Endothelial cell of umbilical vein (primary cell): Measurements from ENCODE around the gene CNPPD1. TPM values are rescaled to one million over a fixed set of nuclear protein-coding genes. Genes with fewer than 3 reads are reported as not detected.

Source experiments
- BruUV-seq: library from RNA; stranded (reverse); fragments of 400-500 nt; replicated peaks from 2 replicates; lab custom pipeline; 2021; lab: Mats Ljungman, UMichigan
- CTCF ChIA-PET: fragments of 300-600, 350-600 bp; sonication (Branson Sonifier 250); formaldehyde crosslinking; loops from one replicate; lab custom pipeline; 2021; ENCODE audit warnings: antibody characterized with exemption, inconsistent platforms; lab: Charles Lee
- POLR2A ChIA-PET: fragments of 300-600, 350-600 bp; sonication (Branson Sonifier 250); formaldehyde crosslinking; loops from one replicate; lab custom pipeline; 2021; ENCODE audit warnings: antibody characterized with exemption, inconsistent platforms; lab: Charles Lee
- DNase-seq: peaks from one replicate; pipeline ENCODE4 v3.0.0-alpha.2; 2011; ENCODE audit warnings: low read depth, low spot score
- FAIRE-seq: peaks from 2 replicates; lab custom pipeline; 2011; peaks lifted over from hg19 to GRCh38; lab: Jason Lieb, UNC
- H2AFZ ChIP-seq: 2 replicates; pipeline ENCODE4 v1.6.0; 2012; ENCODE audit warnings: low read depth, low read length, control low read depth, inconsistent platforms
- H3K27ac ChIP-seq: 2 replicates; pipeline ENCODE4 v1.5.1; 2011; ENCODE audit warnings: low read depth, mild to moderate bottlenecking, control low read depth, low read length, moderate library complexity; ENCODE audit not compliant: insufficient read depth
- H3K27me3 ChIP-seq, 2 experiments: 2 replicates each; pipeline versions ENCODE4 v1.6.0 to v1.6.1; 2011; ENCODE audit warnings: low read length in 2 of 2, mixed read lengths in 1 of 2; ENCODE audit not compliant: control insufficient read depth in 2 of 2, insufficient read depth in 2 of 2
- H3K36me3 ChIP-seq, 2 experiments: 2 replicates in 1 of 2; 3 replicates in 1 of 2; pipeline ENCODE4 v1.5.1; 2011; ENCODE audit warnings: low read length in 2 of 2, mild to moderate bottlenecking in 1 of 2, moderate library complexity in 1 of 2; ENCODE audit not compliant: control insufficient read depth in 2 of 2, insufficient read depth in 2 of 2; ENCODE audit errors: extremely low read depth in 1 of 2
- H3K4me1 ChIP-seq: 3 replicates; pipeline ENCODE4 v1.5.1; 2011; ENCODE audit warnings: mild to moderate bottlenecking, low read length; ENCODE audit not compliant: control insufficient read depth, insufficient read depth; ENCODE audit errors: extremely low read depth
- H3K4me2 ChIP-seq: 2 replicates; pipeline ENCODE4 v1.6.1; 2011; ENCODE audit warnings: low read length, control low read depth, mixed read lengths; ENCODE audit not compliant: insufficient read depth
- H3K4me3 ChIP-seq, 3 experiments: fragments of 200-600 bp in 1 of 3; sonication (generic), shearing (Covaris generic) in 1 of 3; replicated peaks in 1 of 3; 2 replicates each; pipeline ENCODE4 v1.5.1; 2011 to 2016; ENCODE audit warnings: control low read depth in 3 of 3, low read length in 3 of 3, mild to moderate bottlenecking in 2 of 3, inconsistent platforms in 1 of 3, low read depth in 1 of 3, moderate library complexity in 1 of 3; ENCODE audit not compliant: insufficient read depth in 1 of 3
- H3K79me2 ChIP-seq: 2 replicates; pipeline ENCODE4 v1.6.0; 2012; ENCODE audit warnings: low read length, inconsistent platforms; ENCODE audit not compliant: control insufficient read depth, insufficient read depth
- H3K9ac ChIP-seq: replicated peaks from 2 replicates; pipeline ENCODE3; 2011; ENCODE audit warnings: low read length, control low read depth; ENCODE audit not compliant: insufficient read depth; ENCODE audit errors: extremely low read depth
- H3K9me1 ChIP-seq: replicated peaks from 3 replicates; pipeline ENCODE4 v1.6.0; 2011; ENCODE audit warnings: mild to moderate bottlenecking, low read length; ENCODE audit not compliant: control insufficient read depth, insufficient read depth; ENCODE audit errors: extremely low read depth
- H3K9me3 ChIP-seq: replicated peaks from 2 replicates; pipeline ENCODE4 v1.5.1; 2012; ENCODE audit warnings: low read length, inconsistent platforms; ENCODE audit not compliant: control insufficient read depth, insufficient read depth
- H4K20me1 ChIP-seq: replicated peaks from 2 replicates; pipeline ENCODE3; 2011; ENCODE audit warnings: mild to moderate bottlenecking, low read length; ENCODE audit not compliant: control insufficient read depth, insufficient read depth; ENCODE audit errors: extremely low read depth
- EZH2 ChIP-seq: IDR thresholded peaks from 2 replicates; pipeline ENCODE4 v1.6.1; 2012; ENCODE audit warnings: borderline replicate concordance, low read depth, mild to moderate bottlenecking, moderate library complexity, low read length, inconsistent platforms; ENCODE audit not compliant: severe bottlenecking
- FOS ChIP-seq: IDR thresholded peaks from 2 replicates; pipeline ENCODE4 v1.6.1; 2011; ENCODE audit warnings: mild to moderate bottlenecking, low read length, moderate library complexity, borderline replicate concordance; ENCODE audit not compliant: insufficient read depth
- GATA2 ChIP-seq: IDR thresholded peaks from 2 replicates; pipeline ENCODE4 v1.7.0; 2011; ENCODE audit warnings: low read depth, mild to moderate bottlenecking, moderate library complexity, mixed read lengths, low read length; ENCODE audit not compliant: insufficient read length, insufficient read depth
- JUN ChIP-seq: IDR thresholded peaks from 2 replicates; pipeline ENCODE4 v1.6.1; 2011; ENCODE audit warnings: borderline replicate concordance, low read depth; ENCODE audit not compliant: insufficient read length, insufficient read depth
- MYC ChIP-seq: IDR thresholded peaks from one replicate; pipeline ENCODE4 v1.6.1; 2011; ENCODE audit warnings: mild to moderate bottlenecking, low read depth, low read length
- POLR2A ChIP-seq: IDR thresholded peaks from 2 replicates; pipeline ENCODE4 v1.6.1; 2012; ENCODE audit warnings: low read depth, mild to moderate bottlenecking, control low read depth, low read length
- POLR2AphosphoS5 ChIP-seq: IDR thresholded peaks from 2 replicates; pipeline ENCODE4 v1.6.1; 2012; ENCODE audit warnings: low read depth, mild to moderate bottlenecking, control low read depth, low read length, moderate library complexity; ENCODE audit not compliant: insufficient read depth
- dilution Hi-C: fragments of 300-500 bp; cut with MboI; formaldehyde crosslinking; loops from one replicate; pipeline ENCODE4 v1.15.0; 2019; ENCODE audit warnings: low sequenced_read_pairs; ENCODE audit not compliant: extremely low pct_ligation_motif_present
- intact Hi-C: fragments of 100-400 bp; cut with micrococcal nuclease; formaldehyde crosslinking; loops from one replicate; pipeline ENCODE4 v1.10.0; 2022
- polyA plus RNA-seq, 4 experiments: library from polyadenylated mRNA; depleted of rRNA in 3 of 4; stranded (reverse) in 3 of 4; unstranded in 1 of 4; fragments of >200 nt; gene quantifications; 2 replicates each; pipeline versions ENCODE4 v1.2.1 to v1.2.3, GENCODE V29; 2011 to 2012; ENCODE audit warnings: missing spikeins in 1 of 4
- total RNA-seq: library from RNA; stranded (reverse); gene quantifications from 2 replicates; pipeline ENCODE4 v1.2.3, GENCODE V29; 2021
- TF ChIP-seq, protein P1 (sequence below): IDR thresholded peaks from 2 replicates; pipeline ENCODE4 v1.6.1; 2011; ENCODE audit not compliant: insufficient read depth, insufficient read length
- TF ChIP-seq, protein P2 (sequence below), 2 donors: IDR thresholded peaks; 1 replicate in 1 of 2; 2 replicates in 1 of 2; pipeline ENCODE4 v1.5.1; 2011; ENCODE audit warnings: low read length in 2 of 2, mild to moderate bottlenecking in 2 of 2, moderate library complexity in 2 of 2, control low read depth in 1 of 2, inconsistent platforms in 1 of 2, low read depth in 1 of 2; ENCODE audit not compliant: insufficient read depth in 1 of 2; ENCODE audit errors: extremely low read depth in 1 of 2

The CNPPD1 gene
- total and polyA plus RNA-seq, 2 donors (not counting 3 experiments of a cell fraction or from before 2014, with no cell fraction given), result 44.0 to 55.7 TPM

DNA sequence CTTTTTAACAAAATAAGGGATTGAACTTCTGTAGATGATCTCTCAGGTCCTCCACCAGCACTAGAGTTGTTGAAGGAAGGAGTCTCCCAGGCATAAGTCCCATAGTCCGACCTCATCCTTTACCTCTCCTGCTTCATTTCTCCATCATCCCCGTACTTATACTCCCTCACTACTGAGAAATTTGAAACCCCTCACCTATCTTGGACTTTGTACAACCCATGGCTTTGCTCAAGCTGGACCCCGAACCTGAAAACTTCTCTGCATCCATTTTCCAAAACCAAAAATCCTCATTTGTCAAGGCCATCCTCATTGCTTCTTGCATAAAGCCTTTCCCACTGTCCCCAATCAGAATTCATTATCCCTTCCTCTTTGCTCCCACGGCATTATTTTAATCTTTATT, 15.6 kb downstream of the CNPPD1 start:
- CTCF ChIA-PET, result no interaction called here
- POLR2A ChIA-PET, result no interaction called here
- H2AFZ ChIP-seq, result peak overlapping the region; percentile 12
- DNase-seq, result no peak
- no peak overlapping the region for H3K9ac ChIP-seq
- H3K36me3 ChIP-seq, result peaks cover 2 to 3% of the 10 kb centered on the region in 2 experiments
- H4K20me1 ChIP-seq, result no peaks in the 10 kb centered on the region
- peaks cover 10% of the 10 kb centered on the region for H3K4me1 ChIP-seq
- no peak for FAIRE-seq
- intact Hi-C loops (loop anchor here (2.0 kb wide), 1 partner anchor 58 kb away; the partner anchor contains the start of gene ABCB6), dilution Hi-C loops (no loop called here)
- H3K9me3 ChIP-seq, result no peaks in the 10 kb centered on the region
- peak overlapping the region in 1 of 3 experiments; percentile 16 for H3K4me3 ChIP-seq
- BruUV-seq, result no TSS peak
- H3K27ac ChIP-seq, result no peak overlapping the region
- H3K27me3 ChIP-seq, result no peaks in the 10 kb centered on the region
- TF ChIP-seq, protein P1, sequence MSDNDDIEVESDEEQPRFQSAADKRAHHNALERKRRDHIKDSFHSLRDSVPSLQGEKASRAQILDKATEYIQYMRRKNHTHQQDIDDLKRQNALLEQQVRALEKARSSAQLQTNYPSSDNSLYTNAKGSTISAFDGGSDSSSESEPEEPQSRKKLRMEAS, result no peak
- no peaks in the 10 kb centered on the region for H3K9me1 ChIP-seq
- H3K79me2 ChIP-seq, result no peaks in the 10 kb centered on the region
- peak overlapping the region; percentile 37 for H3K4me2 ChIP-seq

DNA sequence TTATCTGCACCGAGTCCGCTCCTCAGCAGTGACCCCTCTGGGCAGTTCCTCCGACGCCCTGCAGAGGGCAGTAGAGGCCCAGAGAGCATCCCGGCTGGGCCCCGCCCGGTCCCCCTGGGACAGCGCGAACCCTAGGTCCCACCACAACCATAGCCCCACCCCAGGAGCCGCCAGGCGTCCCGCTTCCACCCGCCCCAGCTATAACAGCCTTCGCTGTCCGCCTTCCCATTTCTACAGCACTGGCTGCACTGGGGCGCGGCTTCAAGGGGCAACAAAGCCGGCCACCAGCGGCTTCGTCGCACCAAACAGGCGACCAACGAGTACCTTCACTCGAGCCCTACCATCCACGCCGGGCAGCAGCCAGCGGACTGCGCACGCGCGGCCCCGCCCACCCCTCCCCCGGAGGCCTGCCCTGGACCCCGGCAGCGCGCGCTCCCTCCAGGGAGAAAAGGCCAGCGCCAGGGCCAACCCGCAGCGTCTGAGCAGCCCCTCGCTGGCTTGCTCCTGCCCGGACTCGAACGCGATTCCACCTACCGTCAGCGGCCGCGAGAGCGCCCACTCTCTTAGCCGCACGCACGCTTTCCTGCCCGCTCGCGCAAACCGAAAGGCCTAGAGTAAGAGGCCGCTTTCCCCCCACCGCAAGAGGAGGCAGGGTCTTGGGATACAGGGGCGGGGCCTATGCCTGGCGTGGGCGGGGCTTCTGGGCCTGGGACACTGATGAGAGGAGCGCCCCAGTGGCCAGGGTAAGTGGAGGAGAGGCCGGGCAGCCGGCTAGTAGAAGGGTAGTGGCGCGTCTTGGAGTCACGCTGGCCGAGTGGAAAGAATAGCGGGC, 16.3 kb downstream of the CNPPD1 start, which contains the start of gene NHEJ1:
Gene NHEJ1, minus strand, starts transcription at position 630 of the 832 bp plus-strand sequence. CDS start 2,453 bp downstream, outside the sequence.
- H3K9ac ChIP-seq, result peak within 1 kb of the TSS; percentile 37
- CTCF ChIA-PET, result interaction anchor here (0.8 to 12.9 kb wide), 9 partner anchors 11 to 313 kb away, joined by 3 to 418 read pairs (median 7); partner anchors contain the start of gene CNPPD1
- TSS peak; percentile 47 for BruUV-seq
- no peak within 1 kb of the TSS for H3K27ac ChIP-seq
- peaks cover 2 to 3% of the 10 kb centered on the region in 2 experiments for H3K36me3 ChIP-seq
- no peaks in the 10 kb centered on the region for H3K27me3 ChIP-seq
- dilution Hi-C loops, result no loop called here
- H2AFZ ChIP-seq, result peak within 1 kb of the TSS; percentile 80
- H3K9me3 ChIP-seq, result no peaks in the 10 kb centered on the region
- TF ChIP-seq POLR2AphosphoS5 (peak; percentile 88), POLR2A (peak; percentile 76), EZH2 (no peak), FOS (no peak), JUN (no peak), MYC (no peak), GATA2 (no peak)
- TF ChIP-seq, protein P1, result no peak
- TF ChIP-seq, protein P2, sequence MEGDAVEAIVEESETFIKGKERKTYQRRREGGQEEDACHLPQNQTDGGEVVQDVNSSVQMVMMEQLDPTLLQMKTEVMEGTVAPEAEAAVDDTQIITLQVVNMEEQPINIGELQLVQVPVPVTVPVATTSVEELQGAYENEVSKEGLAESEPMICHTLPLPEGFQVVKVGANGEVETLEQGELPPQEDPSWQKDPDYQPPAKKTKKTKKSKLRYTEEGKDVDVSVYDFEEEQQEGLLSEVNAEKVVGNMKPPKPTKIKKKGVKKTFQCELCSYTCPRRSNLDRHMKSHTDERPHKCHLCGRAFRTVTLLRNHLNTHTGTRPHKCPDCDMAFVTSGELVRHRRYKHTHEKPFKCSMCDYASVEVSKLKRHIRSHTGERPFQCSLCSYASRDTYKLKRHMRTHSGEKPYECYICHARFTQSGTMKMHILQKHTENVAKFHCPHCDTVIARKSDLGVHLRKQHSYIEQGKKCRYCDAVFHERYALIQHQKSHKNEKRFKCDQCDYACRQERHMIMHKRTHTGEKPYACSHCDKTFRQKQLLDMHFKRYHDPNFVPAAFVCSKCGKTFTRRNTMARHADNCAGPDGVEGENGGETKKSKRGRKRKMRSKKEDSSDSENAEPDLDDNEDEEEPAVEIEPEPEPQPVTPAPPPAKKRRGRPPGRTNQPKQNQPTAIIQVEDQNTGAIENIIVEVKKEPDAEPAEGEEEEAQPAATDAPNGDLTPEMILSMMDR (IDR thresholded peaks at IDR 0.05; ENCODE audit: extremely low read depth in 1 of 2, insufficient read depth in 1 of 2, low read depth in 1 of 2, low read length in 2 of 2), result peak; percentile 96 to 99
- H4K20me1 ChIP-seq, result no peaks in the 10 kb centered on the region
- H3K79me2 ChIP-seq, result no peaks in the 10 kb centered on the region
- DNase-seq (peak; percentile 96), FAIRE-seq (peak; percentile 98)
- H3K4me3 ChIP-seq, result peak within 1 kb of the TSS; percentile 24 to 89 (median 41)
- H3K4me1 ChIP-seq, result peaks cover 10% of the 10 kb centered on the region
- no peaks in the 10 kb centered on the region for H3K9me1 ChIP-seq
- POLR2A ChIA-PET, result no interaction called here
- peak within 1 kb of the TSS; percentile 87 for H3K4me2 ChIP-seq
- intact Hi-C loops, result loop anchor here (1.0 to 2.0 kb wide), 11 partner anchors 11 to 192 kb away; partner anchors contain the start of genes ABCB6, ANKZF1, ATG9A and DNAJB2
